HG03196 (cell line): ENCODE data around the gene CTNNA3.
"Not testable (repeated sequence)": the region's sequence is repeated elsewhere in the genome, so short reads cannot be mapped to it uniquely, and the experiment has no call there.

ENCODE experiments used
- ATAC-seq: cut with Tn5 transposase; IDR thresholded peaks from one replicate; pipeline ENCODE4 v1.9.1; 2021; ENCODE audit not compliant: unreplicated experiment

CTNNA3 gene

DNA sequence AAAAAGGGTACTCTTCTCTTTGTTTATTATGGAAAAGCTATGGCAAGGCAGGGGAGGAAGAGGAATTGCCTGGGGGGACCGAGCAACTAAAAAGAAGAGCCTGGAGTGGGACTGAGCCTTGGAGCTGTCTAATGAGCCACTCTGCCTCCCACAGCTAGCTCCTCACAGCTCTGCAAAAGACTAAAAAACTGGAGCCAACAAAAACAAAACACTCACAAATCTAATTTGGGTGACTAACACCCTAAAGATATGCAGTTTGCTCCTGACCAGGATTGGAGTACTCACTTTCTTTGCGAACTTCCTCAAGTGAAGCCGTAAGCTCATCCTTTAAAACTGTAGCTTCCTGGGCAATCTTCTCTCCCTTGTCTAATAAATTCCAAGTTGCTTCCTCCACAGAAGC, 89.4 kb downstream of the CTNNA3 start:
- ATAC-seq, result no peak

DNA sequence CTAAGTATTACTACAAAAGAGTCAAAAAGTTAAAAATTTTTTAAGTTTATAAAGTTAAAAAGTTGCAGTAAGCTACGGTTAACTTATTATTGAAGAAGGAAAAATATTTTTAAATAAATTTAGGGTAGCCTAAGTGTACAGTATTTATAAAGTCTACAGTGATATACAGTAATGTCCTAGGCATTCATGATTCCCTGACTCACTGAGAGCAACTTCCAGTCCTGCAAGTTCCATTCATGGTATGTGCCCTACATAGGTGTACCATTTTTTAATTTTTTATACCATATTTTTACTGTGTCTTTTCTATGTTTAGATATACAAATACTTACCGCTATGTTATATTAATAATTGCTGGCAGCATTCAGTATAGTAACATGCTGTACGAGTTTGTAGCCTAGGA, 92.3 kb downstream of the CTNNA3 start:
- ATAC-seq, result no peak

DNA sequence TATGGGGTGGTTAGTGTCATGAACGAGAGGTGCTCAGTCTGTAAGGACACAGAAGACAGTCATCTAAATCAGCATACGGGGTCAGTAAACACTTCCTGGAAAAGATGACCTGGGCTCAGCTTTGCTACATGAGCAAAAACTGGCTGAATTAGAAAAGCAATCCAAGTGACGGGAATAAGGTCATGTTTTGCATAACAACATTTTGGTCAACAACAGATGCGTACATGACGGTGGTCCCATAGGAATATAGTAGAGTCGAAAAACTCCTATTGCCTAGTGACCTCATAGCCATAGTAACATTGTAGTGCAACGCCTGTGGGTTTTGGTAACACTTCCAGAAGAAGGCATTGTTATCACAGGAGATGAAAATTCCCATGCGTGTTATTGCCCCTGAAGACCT, 92.9 kb downstream of the CTNNA3 start:
- no peak for ATAC-seq

DNA sequence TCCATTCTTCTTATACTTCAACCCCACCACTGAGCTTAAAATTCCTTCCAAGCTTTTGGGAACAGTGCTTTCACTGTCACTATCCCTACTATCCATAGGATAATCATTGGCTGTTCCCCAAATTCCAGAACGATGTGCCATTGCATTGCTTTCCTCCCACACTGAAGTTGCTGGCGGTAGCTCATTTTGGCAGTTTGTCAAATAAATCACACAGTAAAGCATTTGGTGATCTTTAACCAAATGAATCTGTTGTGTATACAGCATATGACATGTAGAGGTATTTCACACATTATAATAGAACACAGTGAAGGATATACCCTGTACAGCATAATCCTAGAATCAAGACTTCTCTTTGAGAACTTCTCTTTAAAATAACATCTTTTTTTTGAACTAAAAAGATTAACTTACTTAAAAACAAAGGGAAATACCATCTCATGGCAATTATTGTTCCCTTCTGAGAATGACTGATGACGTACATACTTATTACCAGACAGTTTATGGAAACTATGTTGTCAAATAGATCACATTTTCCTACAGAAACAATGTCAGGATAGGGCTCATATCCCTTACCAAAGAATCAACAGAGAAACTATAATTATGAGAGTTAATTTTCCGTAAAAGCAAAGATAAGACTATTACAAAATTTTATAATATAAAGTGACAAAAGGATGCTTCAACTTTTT, 93.6 kb downstream of the CTNNA3 start:
- no peak for ATAC-seq

DNA sequence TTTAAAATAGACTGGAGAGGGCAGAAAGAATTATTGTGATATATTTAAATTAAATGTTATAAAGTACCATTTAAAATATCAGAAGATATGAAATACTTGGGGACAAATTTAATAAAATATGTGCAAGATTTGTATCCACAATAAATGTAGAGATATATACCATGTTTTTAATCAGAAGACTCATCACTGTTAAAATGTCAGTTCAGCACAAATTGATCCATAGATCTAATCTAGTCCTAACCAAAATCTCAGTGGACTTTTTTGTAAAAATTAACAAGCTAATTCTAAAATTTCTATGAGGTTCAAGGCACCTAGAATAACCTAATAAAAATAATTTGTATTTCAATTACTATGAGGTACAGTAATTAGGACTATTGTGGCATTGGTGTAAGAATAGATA, 96.4 kb downstream of the CTNNA3 start:
- ATAC-seq, result no peak

DNA sequence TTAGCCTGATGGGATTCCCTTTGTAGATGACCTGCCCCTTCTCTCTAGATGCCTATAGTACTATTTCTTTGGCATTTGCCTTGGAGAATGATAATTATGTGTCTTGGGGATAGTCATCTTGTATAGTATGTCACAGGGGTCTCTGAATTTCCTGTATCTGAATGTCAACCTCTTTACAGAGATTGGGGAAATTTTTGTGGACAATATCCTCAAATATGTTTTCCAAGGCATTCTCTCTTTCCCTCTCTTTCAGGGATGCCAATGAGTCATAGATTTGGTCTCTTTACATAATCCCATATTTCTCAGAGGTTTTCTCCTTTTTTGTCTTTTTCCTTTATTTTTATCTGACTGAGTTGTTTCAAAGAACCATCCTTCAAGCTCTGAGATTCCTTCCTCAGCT, 99.4 kb downstream of the CTNNA3 start:
- no peak for ATAC-seq

DNA sequence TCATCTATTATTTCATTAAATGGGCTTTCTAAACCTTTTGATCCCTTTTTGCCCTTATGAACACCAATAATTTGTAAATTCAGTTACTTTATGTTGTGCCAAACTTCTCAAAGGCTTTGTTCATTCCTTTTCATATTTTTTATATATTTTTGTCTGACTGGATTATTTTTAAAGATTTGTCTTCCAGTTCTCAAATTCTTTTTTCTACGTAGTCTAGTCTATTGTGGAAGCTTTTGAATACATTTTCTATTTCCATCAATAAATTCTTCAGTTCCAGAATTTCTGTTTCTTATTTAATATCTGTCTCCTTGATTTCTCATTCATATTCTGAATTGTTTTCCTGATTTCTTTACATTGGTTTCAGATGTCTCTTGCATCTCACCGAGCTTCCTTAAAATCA, 108.2 kb downstream of the CTNNA3 start:
- ATAC-seq, result no peak

DNA sequence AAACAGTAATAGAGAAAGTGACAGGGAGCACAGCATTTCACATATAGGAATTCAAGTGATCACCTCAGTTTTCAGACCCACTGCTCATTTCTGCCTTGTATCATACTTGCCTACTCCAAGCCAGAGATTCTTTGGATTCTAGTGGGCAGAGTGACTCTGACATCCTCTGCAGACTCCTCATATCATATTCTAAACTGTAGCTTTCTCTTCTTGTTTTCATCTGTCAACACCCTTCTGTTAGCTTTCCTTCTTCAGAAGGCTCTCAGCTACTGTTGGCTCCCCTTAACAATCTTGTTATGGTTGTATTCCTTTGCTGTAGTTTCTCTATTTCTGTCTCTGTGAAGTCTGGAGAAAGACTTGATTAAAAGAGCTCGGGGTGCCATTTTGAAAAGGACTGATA, 120.5 kb downstream of the CTNNA3 start:
- no peak for ATAC-seq

DNA sequence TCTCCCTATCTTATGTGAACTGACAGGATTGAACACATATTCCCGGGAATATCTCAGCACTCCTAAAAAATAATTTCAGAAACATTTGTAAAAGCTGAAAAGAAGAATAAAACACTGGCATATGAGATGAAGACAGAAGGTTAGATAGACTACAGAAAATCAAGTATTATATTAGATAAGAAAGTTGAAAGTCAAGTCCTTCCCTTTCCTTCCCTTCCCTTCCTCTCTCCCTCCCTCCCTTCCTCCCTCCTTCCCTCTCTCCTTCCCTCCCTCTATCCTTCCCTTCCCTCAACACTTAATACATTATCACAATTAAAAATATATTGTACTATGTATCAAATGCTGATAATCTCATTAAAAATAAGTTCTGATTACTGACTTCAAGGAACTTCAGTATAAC, 122.5 kb downstream of the CTNNA3 start:
- ATAC-seq, result no peak

DNA sequence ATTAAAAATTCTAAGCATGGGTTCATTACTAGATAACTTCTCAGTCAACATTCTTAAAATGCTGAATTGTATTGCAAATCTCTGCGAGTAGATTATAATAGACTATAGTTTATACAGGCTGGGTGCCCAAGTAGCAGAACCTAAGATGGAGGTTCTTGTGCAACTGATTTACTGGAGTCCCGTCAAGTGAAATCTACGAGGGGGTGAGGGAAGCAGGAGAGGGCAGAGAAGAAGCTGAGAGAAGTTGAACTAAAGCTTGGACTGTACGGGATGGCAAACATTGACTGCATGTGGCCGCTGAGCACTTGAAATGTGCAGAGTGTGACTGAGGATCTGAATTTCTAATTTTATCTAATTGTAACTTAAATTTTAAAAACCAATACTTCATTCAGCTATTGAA, 124.5 kb downstream of the CTNNA3 start:
- no peak for ATAC-seq

DNA sequence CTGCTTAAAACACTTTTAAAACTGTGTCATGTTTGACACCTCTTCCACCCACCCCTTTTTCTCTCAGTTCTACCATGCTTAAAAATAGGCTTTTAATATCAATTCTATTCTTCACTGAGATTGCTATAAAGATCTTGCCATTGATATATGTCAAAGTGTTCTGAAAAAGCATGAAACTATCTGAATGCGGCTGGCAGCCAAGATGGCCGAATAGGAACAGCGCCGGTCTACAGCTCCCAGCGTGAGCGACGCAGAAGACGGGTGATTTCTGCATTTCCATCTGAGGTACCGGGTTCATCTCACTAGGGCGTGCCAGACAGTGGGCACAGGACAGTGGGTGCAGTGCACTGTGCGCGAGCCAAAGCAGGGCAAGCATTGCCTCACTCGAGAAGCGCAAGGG, 137.7 kb downstream of the CTNNA3 start:
- ATAC-seq, result not testable (repeated sequence)

DNA sequence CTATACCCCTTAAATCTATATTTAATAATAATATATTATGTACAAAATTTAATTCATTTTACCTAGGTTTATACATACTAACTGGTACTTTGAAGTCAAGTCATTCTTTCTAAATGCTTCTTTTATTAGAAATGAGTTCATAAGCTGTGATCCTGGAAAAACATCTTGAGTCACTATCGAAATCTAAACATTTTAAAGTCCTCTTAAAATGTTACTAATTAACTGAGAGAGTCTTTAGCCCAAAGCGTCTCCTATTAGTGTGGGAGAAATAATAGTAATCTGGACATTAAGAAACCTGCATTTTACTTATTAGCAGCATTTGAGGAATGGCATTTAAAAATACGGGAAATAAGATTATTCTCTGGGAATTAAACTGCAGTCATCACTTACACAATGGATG, 142.7 kb downstream of the CTNNA3 start:
- ATAC-seq, result no peak

DNA sequence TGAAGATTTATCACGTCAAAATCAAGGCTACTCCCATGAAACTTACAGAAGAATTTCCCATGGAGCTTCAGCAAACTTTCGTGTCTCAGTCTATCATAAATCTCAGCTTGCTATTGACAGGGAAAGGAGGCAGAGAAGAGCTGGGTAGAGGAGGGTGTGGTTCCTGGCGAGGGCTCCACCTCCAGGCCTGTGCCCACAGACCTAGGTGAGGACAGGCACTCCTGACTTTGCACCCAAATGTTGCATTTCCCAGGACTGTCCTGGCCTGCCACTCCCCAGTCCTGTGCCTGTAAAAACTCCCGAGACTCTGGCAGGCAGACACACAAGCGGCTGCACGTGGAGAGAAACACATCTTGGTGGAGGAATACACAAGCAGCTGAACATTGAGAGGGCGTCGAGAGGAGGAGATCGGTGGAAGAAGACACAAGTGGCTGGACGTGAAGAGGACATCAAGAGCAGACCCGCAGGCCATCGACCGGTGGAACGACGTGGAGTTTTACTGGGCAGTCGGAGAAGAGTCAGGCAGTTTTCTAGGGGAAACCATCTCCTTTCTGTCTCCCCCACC, 145.1 kb downstream of the CTNNA3 start:
- ATAC-seq, result no peak

DNA sequence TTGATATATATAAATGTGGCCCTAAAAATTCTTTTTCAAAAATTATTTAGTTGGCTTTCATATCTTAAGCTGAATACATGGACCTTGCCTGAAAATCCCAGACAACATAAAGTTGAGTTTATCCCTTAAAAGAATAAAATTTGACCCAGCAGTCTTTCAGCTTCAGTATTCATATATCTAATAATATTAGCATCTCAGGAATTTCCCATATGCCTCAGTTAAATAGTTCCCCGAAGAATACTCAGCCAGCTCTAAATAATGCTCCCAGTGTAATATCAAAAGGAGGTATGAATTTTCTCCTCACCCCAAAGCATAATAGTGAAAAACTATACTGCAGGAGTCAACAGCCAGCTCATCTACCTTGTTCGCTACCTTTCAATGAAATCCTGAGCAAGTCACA, 145.9 kb downstream of the CTNNA3 start:
- no peak for ATAC-seq

DNA sequence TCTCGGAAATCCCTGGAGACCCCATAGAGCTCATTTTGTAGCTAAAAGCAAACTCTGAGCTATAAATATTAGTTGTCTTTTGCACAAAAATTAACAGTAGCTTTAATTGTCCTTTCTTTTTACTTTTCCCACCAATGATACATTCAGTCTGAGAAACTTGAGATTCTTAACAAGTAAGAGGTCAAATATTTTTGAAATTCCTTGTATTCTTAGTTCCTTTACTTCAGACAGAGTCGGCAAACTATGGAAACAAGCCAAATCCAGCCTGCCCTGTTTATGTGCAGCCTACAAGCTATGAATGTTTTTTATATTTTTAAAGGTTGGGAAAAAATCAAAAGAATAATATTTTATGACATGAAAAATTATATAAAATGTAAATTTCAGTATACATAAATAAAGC, 146.6 kb downstream of the CTNNA3 start:
- ATAC-seq, result no peak

DNA sequence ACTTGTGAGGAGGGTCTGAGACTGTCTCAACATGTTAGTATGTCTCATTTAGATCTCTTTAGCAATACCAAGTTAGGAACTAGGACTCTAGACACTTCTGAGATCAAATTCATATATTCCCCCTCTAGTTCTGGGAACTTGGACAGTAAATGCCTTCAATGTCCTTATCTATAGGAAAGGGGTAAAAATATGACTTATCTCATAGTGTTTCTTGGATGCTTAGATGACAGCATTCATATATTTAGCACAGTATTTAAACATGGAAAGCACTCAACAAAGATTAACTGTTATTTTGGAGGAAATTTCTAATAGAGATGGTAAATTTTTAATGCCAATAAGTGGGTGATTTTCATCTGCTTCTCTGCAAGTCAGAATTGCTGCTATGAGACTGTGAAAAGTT, 154.6 kb downstream of the CTNNA3 start:
- ATAC-seq, result no peak

DNA sequence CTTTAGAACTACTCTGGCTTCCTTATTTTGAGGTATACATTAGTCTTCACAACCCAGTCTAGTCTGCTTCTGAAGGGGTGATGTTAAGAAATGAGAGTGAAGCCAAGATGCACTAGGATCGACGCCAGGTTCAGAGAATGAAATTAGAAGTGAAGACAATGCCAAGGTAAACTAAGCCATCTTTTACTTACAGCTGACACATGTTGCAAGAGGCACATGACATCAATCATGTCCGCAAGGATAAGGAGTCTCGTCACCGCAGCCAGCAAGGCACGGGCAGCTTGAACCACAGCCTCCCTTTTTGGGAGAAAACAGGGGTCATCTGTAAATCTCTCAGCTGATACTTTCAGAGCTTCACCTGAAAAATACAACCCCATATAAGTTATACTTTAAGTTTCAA, 156.7 kb downstream of the CTNNA3 start:
- no peak for ATAC-seq

DNA sequence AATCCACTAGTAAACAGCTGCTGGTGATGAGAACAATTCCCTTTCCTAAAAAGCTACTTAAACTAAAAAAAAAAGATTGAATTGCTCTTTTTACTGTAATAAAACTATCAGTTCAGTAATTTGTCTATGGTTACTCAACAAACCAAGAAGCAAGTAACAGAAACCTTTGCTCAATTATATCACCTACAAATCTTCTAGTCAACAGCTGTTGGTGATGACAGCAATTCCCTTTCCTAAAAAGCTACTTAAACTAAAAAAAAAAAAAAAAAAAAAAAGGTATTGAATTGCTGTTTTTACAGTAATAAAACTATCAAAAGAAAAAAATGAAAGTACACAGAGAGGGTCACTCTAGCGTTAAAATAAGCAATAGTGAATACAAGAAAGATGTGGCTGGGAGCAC, 158.1 kb downstream of the CTNNA3 start:
- no peak for ATAC-seq

DNA sequence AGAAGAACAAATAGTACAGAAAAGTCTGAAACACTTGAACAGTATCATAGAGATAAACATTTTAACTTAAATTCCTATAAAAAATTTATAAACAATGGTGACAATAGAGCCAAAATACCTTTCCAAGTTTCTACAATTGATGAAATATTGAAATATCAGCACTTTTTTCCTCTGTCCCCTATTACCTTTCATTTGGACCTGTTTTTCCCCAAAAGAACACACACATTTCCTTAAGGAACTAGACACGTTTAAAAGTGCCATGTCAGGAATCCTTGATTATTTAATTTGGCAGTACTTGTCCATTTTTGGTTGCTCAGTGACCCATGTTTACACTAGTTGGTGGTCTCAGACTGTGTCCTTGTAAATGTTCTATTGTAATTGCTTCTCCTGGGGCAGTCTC, 162.6 kb downstream of the CTNNA3 start:
- ATAC-seq, result no peak

DNA sequence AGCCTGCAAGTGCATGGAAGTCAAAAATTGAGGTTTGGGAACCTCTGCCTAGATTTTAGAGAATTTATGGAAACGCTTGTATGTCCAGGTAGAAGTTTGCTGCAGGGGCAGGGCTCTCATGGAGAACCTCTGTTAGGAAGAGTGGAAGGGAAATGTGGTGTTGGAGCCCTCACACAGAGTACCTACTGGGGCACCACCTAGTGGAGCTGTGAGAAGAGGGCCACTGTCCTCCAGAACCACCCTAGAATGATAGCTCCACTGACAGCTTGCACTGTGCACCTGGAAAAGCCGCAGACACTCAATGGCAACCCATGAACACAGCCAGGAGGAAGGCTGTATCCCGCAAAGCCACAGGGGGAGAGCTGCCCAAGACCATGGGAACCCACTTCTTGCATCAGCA, 165.0 kb downstream of the CTNNA3 start:
- ATAC-seq, result not testable (repeated sequence)

DNA sequence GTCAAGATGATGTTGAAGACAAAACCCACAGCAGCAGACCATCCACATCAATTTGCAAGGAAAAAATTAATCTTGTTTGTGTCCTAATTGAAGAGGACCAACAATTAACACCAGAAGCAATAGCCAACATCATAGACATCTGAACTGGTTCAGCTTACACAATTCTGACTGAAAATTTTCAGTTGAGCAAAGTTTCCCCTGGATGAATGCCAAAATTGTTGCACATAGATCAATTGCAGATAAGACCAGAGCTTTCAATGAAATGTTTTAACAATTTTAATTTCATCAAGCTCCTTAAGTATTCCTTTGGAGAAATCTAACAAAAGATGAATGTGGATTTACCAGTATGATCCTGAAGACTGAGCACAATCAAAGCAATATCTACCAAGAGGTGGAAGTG, 168.6 kb downstream of the CTNNA3 start:
- no peak for ATAC-seq

DNA sequence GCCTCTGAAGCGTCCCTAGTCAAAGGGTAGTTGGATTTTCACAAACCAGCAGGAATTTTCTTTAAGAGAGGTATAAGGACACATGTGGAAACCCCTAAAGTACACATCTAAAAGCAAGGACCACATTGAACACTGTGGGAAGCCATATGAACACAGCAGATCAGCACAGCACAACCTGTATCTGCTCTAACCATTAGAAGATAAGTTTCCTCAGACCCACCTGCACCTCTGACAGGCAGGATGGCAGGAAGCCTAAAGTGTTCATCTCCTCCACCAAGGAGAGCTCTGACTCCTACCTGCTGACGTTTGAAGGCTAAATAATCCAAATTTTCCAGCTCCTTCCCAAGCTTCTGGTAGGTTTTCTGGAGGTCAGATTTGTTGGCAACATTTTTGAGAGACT, 174.4 kb downstream of the CTNNA3 start:
- ATAC-seq, result no peak

DNA sequence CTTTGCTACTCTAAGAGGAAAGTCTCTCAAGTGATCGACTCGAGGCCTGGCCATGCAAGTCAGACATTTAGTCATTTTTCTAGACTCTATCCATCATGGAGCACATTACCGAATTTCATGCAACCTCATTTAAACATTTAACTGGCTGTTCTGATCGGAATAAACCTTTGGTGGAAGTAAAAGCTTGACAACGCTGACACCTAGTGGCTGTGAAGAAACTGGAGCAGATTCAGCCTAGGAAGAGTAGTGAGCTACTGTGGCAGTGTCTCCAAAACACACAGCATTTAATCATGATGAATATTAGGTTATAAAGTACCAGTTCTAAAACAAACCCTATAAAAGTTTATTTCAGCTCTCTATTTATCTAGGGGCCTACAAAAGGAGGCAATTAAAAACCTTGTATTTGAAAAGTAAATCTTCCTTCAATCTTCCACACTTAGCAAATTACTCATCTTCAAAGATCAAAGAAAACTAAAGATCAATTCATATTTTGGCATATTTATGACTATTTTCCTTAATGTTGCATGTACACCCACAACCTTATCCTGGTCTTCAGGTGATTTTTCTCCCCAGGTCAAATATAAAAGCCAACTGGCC, 175.0 kb downstream of the CTNNA3 start:
- no peak for ATAC-seq
